Ishikawa (cell line): Measurements from ENCODE around the gene MTUS2.

Experiments used
- CEBPB ChIP-seq: IDR thresholded peaks from 2 replicates; pipeline ENCODE4 v1.6.1; 2012
- CREB1 ChIP-seq: IDR thresholded peaks from 2 replicates; pipeline ENCODE4 v1.6.1; 2012; ENCODE audit warnings: low read depth
- EGR1 ChIP-seq: IDR thresholded peaks from 2 replicates; pipeline ENCODE4 v1.6.1; 2012
- EP300 ChIP-seq: IDR thresholded peaks from 2 replicates; pipeline ENCODE4 v1.6.1; 2012; ENCODE audit warnings: borderline replicate concordance
- FOXM1 ChIP-seq: IDR thresholded peaks from 2 replicates; pipeline ENCODE4 v1.6.1; 2012; ENCODE audit warnings: low read depth, borderline replicate concordance
- NFIC ChIP-seq: IDR thresholded peaks from 2 replicates; pipeline ENCODE4 v1.6.1; 2012
- RAD21 ChIP-seq: IDR thresholded peaks from 2 replicates; pipeline ENCODE4 v1.6.1; 2012; ENCODE audit warnings: low read depth
- TAF1 ChIP-seq: IDR thresholded peaks from 2 replicates; pipeline ENCODE4 v1.6.1; 2012; ENCODE audit warnings: low read depth, mild to moderate bottlenecking
- TCF12 ChIP-seq: IDR thresholded peaks from 2 replicates; pipeline ENCODE4 v1.6.1; 2012; ENCODE audit warnings: low read depth
- TEAD4 ChIP-seq: IDR thresholded peaks from 2 replicates; pipeline ENCODE4 v1.6.1; 2012
- USF1 ChIP-seq: IDR thresholded peaks from 2 replicates; pipeline ENCODE4 v1.6.1; 2012
- YY1 ChIP-seq: IDR thresholded peaks from 2 replicates; pipeline ENCODE4 v1.6.1; 2012; ENCODE audit warnings: low read depth
- ZBTB7A ChIP-seq: IDR thresholded peaks from 2 replicates; pipeline ENCODE4 v1.6.1; 2012; ENCODE audit warnings: low read depth
- TF ChIP-seq, protein P1 (sequence below): IDR thresholded peaks from 2 replicates; pipeline ENCODE4 v1.6.1; 2012; ENCODE audit warnings: low read depth, mild to moderate bottlenecking
- TF ChIP-seq, protein P2 (sequence below): IDR thresholded peaks from 2 replicates; pipeline ENCODE4 v1.6.1; 2012

MTUS2 gene

GRCh38 chr13:29005035-29005762, 185.1 kb downstream of the MTUS2 start:
- no peak for TF ChIP-seq TCF12
- no peak for TF ChIP-seq RAD21
- TF ChIP-seq EGR1 = no peak
- TF ChIP-seq ZBTB7A = no peak
- TF ChIP-seq, protein P1, sequence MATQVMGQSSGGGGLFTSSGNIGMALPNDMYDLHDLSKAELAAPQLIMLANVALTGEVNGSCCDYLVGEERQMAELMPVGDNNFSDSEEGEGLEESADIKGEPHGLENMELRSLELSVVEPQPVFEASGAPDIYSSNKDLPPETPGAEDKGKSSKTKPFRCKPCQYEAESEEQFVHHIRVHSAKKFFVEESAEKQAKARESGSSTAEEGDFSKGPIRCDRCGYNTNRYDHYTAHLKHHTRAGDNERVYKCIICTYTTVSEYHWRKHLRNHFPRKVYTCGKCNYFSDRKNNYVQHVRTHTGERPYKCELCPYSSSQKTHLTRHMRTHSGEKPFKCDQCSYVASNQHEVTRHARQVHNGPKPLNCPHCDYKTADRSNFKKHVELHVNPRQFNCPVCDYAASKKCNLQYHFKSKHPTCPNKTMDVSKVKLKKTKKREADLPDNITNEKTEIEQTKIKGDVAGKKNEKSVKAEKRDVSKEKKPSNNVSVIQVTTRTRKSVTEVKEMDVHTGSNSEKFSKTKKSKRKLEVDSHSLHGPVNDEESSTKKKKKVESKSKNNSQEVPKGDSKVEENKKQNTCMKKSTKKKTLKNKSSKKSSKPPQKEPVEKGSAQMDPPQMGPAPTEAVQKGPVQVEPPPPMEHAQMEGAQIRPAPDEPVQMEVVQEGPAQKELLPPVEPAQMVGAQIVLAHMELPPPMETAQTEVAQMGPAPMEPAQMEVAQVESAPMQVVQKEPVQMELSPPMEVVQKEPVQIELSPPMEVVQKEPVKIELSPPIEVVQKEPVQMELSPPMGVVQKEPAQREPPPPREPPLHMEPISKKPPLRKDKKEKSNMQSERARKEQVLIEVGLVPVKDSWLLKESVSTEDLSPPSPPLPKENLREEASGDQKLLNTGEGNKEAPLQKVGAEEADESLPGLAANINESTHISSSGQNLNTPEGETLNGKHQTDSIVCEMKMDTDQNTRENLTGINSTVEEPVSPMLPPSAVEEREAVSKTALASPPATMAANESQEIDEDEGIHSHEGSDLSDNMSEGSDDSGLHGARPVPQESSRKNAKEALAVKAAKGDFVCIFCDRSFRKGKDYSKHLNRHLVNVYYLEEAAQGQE = no peak
- no peak for TF ChIP-seq CEBPB
- no peak for TF ChIP-seq CREB1
- no peak for TF ChIP-seq YY1
- TF ChIP-seq, protein P2, sequence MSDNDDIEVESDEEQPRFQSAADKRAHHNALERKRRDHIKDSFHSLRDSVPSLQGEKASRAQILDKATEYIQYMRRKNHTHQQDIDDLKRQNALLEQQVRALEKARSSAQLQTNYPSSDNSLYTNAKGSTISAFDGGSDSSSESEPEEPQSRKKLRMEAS = no peak
- TF ChIP-seq USF1 = no peak

GRCh38 chr13:29005763-29006120, 185.6 kb downstream of the MTUS2 start:
- TF ChIP-seq NFIC (no peak), USF1 (no peak), RAD21 (no peak), FOXM1 (no peak), CREB1 (no peak), TCF12 (no peak)
- TF ChIP-seq, protein P2 = no peak
- TF ChIP-seq, protein P1 = no peak

- no peak for TF ChIP-seq TEAD4
- no peak for TF ChIP-seq YY1
- TF ChIP-seq FOXM1 = no peak
- no peak for TF ChIP-seq USF1
- no peak for TF ChIP-seq NFIC
- TF ChIP-seq ZBTB7A = no peak
- TF ChIP-seq EGR1 = no peak
- TF ChIP-seq, protein P1 = no peak
- TF ChIP-seq, protein P2 = no peak
These were observed 186.3 kb downstream of the MTUS2 start for GRCh38 chr13:29006359-29006850.

GRCh38 chr13:29008296-29008695, 188.2 kb downstream of the MTUS2 start:
- TF ChIP-seq USF1 = no peak
- no peak for TF ChIP-seq TEAD4
- TF ChIP-seq, protein P2 = no peak
- TF ChIP-seq CEBPB = no peak
- no peak for TF ChIP-seq FOXM1
- TF ChIP-seq TCF12 = no peak
- TF ChIP-seq ZBTB7A = no peak
- TF ChIP-seq RAD21 = no peak
- TF ChIP-seq EGR1 = no peak
- no peak for TF ChIP-seq CREB1
- no peak for TF ChIP-seq TAF1
- TF ChIP-seq, protein P1 = no peak
- no peak for TF ChIP-seq NFIC
- TF ChIP-seq YY1 = no peak
- no peak for TF ChIP-seq EP300
